ENCODE data around the gene TMEM30B.

GRCh38 chr14:61268812-61269211, 12.3 kb downstream of the TMEM30B start:
- TF ChIP-seq EZH2 (IDR thresholded peaks at IDR 0.05; ENCODE audit: insufficient read depth, poor library complexity, severe bottlenecking) (no peak), EZH2phosphoT487 (IDR thresholded peaks at IDR 0.05; ENCODE audit: insufficient read depth, low read depth) (no peak)

All from GM23248 (cell line).